Activated naive CD8-positive, alpha-beta T cell treated with anti-CD3 and anti-CD28 coated beads for 36 hours (primary cell): Measurements from ENCODE around the gene ACP4. TPM values are rescaled to one million over a fixed set of nuclear protein-coding genes. Genes with fewer than 3 reads are reported as not detected.
"Not testable (repeated sequence)": the region's sequence is repeated elsewhere in the genome, so short reads cannot be mapped to it uniquely, and the experiment has no call there.

Source experiments
- DNase-seq: peaks from one replicate; pipeline ENCODE4 v3.0.0; 2021
- H3K27ac Mint-ChIP-seq: one replicate; pipeline ENCODE4 v1.8.0; 2022; ENCODE audit warnings: mild to moderate bottlenecking, moderate library complexity, mixed read lengths
- H3K27me3 Mint-ChIP-seq: one replicate; pipeline ENCODE4 v1.8.0; 2022; ENCODE audit warnings: mild to moderate bottlenecking, mixed read lengths
- H3K36me3 Mint-ChIP-seq: one replicate; pipeline ENCODE4 v1.8.0; 2021; ENCODE audit warnings: mild to moderate bottlenecking, mixed read lengths
- H3K4me1 Mint-ChIP-seq: one replicate; pipeline ENCODE4 v1.8.0; 2021; ENCODE audit warnings: mixed read lengths
- H3K4me3 Mint-ChIP-seq: one replicate; pipeline ENCODE4 v1.8.0; 2022; ENCODE audit warnings: mild to moderate bottlenecking, moderate library complexity, mixed read lengths
- H3K9me3 Mint-ChIP-seq: one replicate; pipeline ENCODE4 v1.8.0; 2022; ENCODE audit warnings: mixed read lengths
- total RNA-seq, 2 experiments: library from RNA; stranded (reverse); gene quantifications; one replicate each; pipeline ENCODE4 v1.2.3, GENCODE V29; 2021

ACP4 gene
- total RNA-seq, 2 experiments from 2014 or later, result not detected

DNA sequence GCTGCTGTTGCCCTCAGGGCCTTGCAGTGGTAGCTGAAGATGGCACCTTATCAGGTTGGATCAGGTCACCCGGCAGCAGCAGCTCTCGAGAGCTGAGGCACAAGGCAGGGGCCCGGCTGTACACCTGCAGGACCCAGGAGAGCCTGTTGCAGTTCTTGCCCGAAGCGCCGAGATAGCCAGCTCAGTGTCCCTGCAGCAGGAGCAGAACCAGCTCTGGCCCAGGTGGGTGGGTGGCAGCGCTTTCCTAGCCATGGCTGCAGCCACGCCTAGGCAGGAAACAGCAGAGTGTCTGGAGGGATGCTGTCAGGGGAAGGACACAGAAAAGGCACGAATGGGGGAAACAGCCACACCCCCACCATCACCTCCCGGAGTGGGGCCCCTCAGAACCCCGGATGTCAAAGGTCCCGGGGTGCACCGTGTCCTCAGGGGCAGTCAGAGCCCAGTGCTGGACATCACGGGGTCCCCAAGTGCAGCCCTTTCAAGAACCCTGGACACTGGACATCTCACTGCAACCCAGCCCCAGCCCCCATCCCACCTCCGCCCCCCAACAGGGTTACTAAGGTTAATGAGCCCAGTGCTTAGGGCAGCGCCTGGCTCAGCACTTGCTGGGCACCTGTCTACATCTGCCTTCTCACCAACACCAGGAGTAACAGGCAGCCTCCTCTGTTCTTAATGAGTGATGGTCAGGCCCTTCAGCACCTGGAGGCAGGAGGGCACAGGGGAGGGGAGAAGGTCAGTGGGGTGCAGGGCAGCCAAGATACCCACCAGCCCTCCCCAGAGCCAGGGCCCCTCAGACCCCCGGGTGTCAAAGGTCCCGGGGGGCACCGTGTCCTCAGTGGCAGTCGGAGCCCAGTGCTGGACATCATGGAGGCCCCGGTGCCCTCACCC, 8.7 kb downstream of the ACP4 start:
- peaks cover 4% of the 10 kb centered on the region for H3K27me3 Mint-ChIP-seq
- peaks cover 34% of the 10 kb centered on the region for H3K4me1 Mint-ChIP-seq
- no peaks in the 10 kb centered on the region for H3K9me3 Mint-ChIP-seq
- H3K36me3 Mint-ChIP-seq, result peaks cover 54% of the 10 kb centered on the region
- no peak overlapping the region for H3K27ac Mint-ChIP-seq
- DNase-seq, result no peak
- H3K4me3 Mint-ChIP-seq, result no peak overlapping the region

DNA sequence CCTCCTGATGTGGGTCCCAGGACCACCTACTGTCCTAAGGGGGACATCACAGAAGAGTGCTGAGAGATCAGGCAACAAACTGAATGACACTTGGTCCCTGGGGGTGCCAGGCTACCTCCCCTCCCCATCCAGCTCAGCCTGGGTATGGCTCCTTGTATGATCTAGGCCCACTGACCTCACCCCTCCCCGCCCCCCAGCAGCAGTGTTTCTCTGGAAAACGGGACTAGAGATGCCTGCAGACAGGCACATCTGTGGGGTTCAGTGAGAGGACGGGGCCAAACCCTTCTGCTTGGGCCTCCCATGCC, 9.3 kb downstream of the ACP4 start:
- Mint-ChIP-seq H3K9me3 (no peaks in the 10 kb centered on the region), H3K4me1 (peaks cover 30% of the 10 kb centered on the region), H3K36me3 (peaks cover 58% of the 10 kb centered on the region), H3K27ac (no peak overlapping the region), H3K4me3 (no peak overlapping the region), H3K27me3 (peaks cover 7% of the 10 kb centered on the region)
- no peak for DNase-seq

DNA sequence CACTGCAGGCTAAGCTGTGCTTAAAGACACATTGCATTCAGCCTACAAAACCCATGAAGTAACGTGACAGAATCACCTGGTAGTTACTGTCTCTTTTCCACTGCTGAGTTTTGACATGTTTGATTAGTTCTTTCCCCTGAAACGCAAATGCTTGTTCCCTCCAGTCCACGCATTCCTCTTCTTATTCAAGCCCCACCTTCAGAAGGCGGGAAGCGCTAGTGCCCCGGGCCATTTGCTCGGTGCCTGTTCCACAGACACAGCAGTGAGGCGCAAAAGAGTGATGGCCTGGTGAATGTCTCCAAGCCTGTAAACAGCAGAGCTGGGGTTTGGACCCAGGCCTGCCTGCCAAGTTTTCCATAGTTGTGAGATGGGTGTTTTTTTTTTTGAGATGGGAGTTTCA, 10.9 kb downstream of the ACP4 start:
- no peak for DNase-seq
- Mint-ChIP-seq H3K36me3 (peaks cover 57% of the 10 kb centered on the region), H3K9me3 (no peaks in the 10 kb centered on the region), H3K4me3 (peak overlapping the region; percentile 92), H3K27ac (peak overlapping the region; percentile 62), H3K27me3 (peaks cover 3% of the 10 kb centered on the region), H3K4me1 (peaks cover 35% of the 10 kb centered on the region)

DNA sequence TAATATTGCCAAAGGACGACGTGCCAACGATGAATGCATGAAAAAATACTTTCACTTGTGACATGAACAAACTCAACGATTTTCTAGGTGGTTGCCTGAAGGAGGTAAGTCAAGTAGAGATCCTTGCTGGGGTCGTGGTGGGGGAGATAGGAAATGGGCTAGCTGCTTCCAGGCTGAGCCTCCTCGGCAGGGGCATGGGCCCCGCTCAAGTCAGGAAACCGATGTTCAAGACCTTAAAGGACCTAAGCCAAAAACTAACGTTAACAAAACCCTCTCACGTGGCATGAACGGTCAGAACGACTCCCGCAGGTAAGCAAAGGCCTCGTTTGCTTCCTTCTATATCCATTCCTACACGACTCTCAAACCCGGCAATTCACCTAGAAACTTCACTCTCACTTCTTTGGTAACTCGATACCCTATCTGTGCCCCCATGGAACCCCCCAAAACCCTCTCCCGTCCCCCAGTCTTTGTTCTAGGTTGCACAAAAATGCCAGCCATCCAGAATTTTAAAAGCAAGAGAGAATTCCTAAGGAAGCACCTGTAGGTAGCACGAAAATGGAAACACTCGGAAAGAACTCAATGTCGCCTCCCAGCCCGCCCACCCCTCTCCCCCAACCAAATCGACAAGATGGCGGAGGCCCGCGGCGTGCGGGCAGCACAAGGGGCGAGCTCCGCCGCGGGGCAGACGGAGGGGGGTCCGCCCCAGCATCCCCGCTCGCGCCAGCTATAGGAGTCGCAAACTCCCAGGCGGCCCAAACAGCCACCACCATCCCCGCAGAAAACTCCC, 13.6 kb downstream of the ACP4 start:
- H3K4me1 Mint-ChIP-seq, result peaks cover 36% of the 10 kb centered on the region
- peak; percentile 52 for DNase-seq
- peaks cover 51% of the 10 kb centered on the region for H3K36me3 Mint-ChIP-seq
- no peaks in the 10 kb centered on the region for H3K9me3 Mint-ChIP-seq
- peak overlapping the region; percentile 92 for H3K4me3 Mint-ChIP-seq
- H3K27me3 Mint-ChIP-seq, result peaks cover 3% of the 10 kb centered on the region
- peak overlapping the region; percentile 98 for H3K27ac Mint-ChIP-seq

DNA sequence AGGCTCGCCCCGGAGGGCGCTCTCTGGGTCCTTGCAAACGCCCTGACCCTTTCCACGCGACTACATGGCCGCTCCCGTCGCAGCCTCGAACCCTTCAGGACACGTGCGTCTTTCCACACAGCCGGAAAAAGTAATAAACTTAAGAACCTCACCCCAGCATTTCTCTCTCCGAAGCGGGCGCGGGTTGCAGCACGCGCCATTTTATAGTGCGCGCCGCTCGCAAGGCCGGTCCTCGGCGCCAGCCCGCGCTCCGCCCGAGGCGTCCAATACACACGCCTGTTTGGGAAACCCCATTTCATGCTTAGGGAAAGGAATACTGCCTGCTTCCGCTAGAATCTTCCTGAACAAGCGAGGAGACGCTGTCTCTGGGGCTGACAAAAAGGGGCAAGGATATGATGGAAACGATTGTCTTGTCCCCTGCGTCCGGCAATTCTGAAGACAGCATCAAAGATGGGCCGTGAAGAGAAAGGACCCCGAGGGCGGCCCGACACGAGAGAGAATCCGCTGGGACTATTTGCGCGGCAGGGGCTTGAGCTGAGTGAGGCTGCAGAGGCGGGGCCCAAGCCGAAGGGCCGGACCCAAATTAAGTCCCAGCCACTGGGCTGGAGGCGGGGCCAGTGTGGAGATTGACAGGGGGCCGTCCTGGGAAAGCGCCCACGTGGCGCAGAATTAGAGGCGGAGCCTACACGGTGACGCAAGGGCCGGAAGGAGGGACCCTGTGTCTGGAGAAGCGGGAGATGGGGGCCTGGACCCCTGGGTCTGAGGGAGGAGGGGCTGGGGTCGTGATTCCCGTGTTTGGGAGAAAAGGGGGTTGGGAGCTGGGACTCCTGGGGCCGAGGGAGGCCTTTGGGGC, 14.4 kb downstream of the ACP4 start:
- no peaks in the 10 kb centered on the region for H3K9me3 Mint-ChIP-seq
- peaks cover 3% of the 10 kb centered on the region for H3K27me3 Mint-ChIP-seq
- H3K4me1 Mint-ChIP-seq, result peaks cover 36% of the 10 kb centered on the region
- peak overlapping the region; percentile 92 for H3K4me3 Mint-ChIP-seq
- peaks cover 48% of the 10 kb centered on the region for H3K36me3 Mint-ChIP-seq
- DNase-seq, result peak; percentile 99
- H3K27ac Mint-ChIP-seq, result peak overlapping the region; percentile 98

DNA sequence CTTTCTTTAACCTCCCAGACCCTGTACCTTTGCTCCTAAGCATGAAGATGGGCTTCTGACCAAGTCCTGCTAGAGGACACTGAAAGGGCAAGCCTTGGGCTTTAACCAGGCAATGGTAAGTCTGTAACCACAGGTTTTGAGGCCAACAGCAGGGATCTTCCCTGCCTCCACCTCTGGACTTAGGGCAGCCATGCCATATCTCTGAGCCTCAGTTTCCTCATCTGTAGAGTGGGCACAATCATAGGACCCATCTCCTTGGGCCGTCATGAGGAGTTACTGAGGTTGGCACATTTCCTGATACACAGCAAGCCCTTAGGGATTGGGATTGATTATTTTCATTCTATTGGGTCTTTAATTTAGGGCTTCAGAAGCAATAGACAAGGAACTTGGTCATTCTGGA, 18.6 kb downstream of the ACP4 start:
- Mint-ChIP-seq H3K4me1 (peaks cover 10% of the 10 kb centered on the region), H3K36me3 (peaks cover 8% of the 10 kb centered on the region), H3K27me3 (peaks cover 8% of the 10 kb centered on the region), H3K4me3 (no peak overlapping the region), H3K27ac (no peak overlapping the region), H3K9me3 (no peaks in the 10 kb centered on the region)
- no peak for DNase-seq

DNA sequence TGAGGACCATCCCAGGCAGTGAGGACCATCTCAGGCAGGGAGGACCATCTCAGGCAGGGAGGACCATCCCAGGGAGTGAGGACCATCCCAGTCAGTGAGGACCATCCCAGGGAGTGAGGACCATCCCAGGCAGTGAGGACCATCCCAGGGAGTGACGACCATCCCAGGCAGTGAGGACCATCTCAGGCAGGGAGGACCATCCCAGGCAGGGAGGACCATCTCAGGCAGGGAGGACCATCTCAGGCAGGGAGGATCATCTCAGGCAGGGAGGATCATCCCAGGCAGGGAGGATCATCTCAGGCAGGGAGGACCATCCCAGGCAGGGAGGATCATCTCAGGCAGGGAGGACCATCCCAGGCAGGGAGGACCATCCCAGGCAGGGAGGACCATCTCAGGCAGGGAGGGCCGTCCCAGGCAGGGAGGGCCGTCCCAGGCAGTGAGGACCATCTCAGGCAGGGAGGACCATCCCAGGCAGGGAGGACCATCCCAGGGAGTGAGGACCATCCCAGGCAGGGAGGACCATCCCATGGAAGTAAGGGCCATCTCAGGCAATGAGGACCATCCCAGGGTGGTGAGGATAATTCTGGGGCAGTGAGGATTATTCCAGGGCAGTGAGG, 21.5 kb downstream of the ACP4 start:
- DNase-seq, H3K4me1 Mint-ChIP-seq, H3K36me3 Mint-ChIP-seq, H3K27ac Mint-ChIP-seq, H3K4me3 Mint-ChIP-seq, H3K9me3 Mint-ChIP-seq: not testable (repeated sequence)
- H3K27me3 Mint-ChIP-seq, result peaks cover 31% of the 10 kb centered on the region

DNA sequence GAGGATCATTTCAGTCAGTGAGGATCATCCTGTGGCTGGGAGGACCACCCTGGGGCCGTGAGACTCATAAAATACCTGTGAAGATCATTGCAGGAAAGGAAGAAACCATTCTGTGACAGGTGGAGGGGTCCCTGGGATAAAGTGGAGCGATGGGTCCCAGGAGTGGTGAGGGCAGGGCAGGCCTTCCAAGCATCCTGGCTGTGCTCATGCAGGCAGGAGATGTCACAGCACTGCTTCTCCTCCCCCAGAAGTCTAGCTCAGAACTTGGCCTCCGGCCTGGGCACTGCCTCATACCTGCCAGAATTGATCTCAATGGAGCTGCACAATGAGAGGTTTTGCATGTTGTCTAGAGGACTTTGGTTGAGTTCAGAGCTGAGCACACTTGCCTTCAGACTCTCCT, 22.3 kb downstream of the ACP4 start:
- Mint-ChIP-seq H3K27me3 (peaks cover 38% of the 10 kb centered on the region), H3K36me3 (peaks cover 1% of the 10 kb centered on the region), H3K4me3 (no peak overlapping the region), H3K9me3 (peaks cover 3% of the 10 kb centered on the region), H3K27ac (no peak overlapping the region), H3K4me1 (peaks cover 11% of the 10 kb centered on the region)
- DNase-seq, result no peak

DNA sequence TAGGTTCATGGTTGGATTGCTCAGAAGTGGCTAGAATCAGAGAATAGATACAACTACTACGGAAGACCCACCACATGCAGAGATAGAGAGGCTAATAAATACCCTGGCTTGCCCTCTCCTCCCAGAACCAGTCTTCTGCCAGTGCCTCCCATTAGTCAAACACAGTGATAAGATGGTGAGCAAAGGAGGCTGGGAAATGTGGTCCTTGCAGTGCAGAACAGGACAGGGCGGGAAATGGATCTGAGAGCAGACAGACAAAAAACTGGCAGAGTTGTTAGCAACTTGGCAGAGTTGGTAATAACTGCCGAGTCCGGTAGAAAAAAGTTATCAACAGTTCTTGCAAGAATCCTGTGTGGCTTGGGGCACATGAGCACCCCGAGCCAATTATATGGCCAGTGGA, 24.7 kb downstream of the ACP4 start:
- Mint-ChIP-seq H3K36me3 (peaks cover 2% of the 10 kb centered on the region), H3K4me3 (no peak overlapping the region), H3K27ac (no peak overlapping the region)

DNA sequence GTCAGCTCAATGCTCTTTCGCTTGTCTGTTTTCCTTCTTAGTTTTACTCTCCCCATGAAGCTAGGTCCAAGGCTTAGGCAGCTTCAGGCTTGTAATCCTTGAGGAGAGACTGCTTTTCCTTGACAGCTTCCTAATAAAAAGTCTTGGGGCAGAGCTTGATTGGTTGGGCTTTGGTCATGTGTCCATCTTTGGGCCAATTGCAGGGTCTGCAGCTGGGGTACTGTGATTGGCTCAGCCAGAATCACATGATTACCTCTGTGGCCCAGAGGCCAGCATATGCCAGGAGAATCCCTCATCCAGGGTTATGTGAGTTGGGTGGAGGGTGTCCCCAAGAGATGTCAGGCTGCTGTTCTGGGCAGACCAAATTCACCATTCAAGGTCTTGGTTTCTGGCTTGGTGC, 25.2 kb downstream of the ACP4 start:
- H3K4me1 Mint-ChIP-seq, result peaks cover 31% of the 10 kb centered on the region
- peaks cover 64% of the 10 kb centered on the region for H3K27me3 Mint-ChIP-seq
- H3K9me3 Mint-ChIP-seq, result peaks cover 3% of the 10 kb centered on the region
- H3K27ac Mint-ChIP-seq, result no peak overlapping the region
- H3K4me3 Mint-ChIP-seq, result no peak overlapping the region
- H3K36me3 Mint-ChIP-seq, result peaks cover 2% of the 10 kb centered on the region
- DNase-seq, result no peak

More for the DNA sequence above, 24.7 kb downstream of the ACP4 start:
- Mint-ChIP-seq H3K27me3 (peaks cover 59% of the 10 kb centered on the region), H3K9me3 (peaks cover 3% of the 10 kb centered on the region), H3K4me1 (peaks cover 26% of the 10 kb centered on the region)
- no peak for DNase-seq

DNA sequence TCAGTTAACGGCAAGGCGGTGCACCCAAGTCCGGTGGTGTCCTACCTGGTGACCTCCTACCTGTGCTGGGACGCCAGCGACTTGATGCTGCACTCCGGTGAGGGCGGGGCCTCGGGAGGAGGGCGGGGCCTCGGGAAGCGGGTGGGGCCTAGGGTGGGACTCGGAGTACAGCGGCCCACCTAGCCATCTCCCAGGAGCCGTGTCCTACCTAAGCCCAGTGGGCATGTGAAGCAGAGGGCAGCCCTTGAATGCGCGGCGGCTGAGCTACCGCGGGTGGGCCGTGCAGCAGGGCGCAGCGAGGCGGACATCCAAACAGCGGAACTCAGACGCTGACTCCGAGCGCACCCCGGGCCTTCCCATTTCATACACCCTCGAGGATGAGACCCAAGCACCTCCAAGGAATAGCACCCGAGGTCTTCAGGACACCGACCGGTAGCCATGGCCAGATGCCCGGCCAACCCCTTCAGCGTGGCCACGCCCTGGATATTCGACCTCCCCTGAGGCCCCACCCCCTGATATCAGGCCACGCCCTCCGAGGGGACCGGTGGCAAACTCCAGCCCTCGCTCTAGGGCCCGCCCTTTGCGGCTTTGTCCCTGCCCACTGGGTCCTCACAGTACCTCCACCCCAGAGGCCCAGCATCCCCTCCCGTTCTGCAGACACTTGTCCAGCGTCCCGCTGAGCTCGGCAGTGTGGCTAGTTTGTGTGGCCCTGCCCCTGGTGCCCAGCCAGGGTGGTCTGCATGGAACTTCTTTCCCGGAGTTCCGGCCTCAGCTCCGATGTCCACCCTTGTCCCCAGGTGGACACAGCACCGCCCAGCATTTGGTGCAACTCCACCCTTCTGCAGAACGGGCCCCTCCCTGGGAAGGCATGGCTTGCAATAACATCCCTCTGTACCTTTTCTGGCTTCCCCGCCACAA, 28.0 kb downstream of the ACP4 start:
- Mint-ChIP-seq H3K27me3 (peaks cover 87% of the 10 kb centered on the region), H3K4me1 (peaks cover 38% of the 10 kb centered on the region), H3K36me3 (peaks cover 2% of the 10 kb centered on the region), H3K4me3 (peak overlapping the region; percentile 70), H3K27ac (no peak overlapping the region), H3K9me3 (peaks cover 3% of the 10 kb centered on the region)
- peak; percentile 62 for DNase-seq

DNA sequence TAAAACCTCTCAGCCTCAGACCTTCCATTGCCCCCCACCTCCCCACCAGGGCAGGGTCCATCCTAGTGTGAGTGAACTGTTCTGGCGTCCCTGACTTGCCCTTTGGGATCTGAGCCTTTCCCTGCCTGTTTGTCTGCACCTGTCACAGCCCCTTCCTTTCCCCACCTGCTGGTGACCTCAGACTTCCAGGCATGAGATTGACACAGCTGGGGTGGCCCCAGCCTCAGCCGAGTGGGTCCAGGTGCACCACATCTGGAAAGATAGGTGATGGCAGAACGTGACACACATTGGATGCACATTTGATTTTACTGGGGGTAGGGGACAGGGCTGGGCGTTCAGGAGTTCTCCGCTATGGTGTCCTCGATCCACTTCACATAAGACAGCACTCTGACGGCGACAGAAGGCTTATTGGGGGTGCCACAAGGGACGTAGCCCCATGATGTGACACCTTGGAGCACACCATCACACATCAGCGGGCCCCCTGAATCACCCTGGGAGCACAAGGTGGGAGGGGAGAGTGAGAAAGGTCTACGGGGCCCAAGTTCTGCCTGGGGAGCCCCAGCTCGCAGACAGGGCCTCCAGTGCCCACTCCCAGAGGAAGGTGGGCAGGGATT, 28.8 kb downstream of the ACP4 start:
- peaks cover 90% of the 10 kb centered on the region for H3K27me3 Mint-ChIP-seq
- no peak overlapping the region for H3K4me3 Mint-ChIP-seq
- H3K36me3 Mint-ChIP-seq, result peaks cover 2% of the 10 kb centered on the region
- H3K4me1 Mint-ChIP-seq, result peaks cover 38% of the 10 kb centered on the region
- no peak for DNase-seq
- H3K27ac Mint-ChIP-seq, result no peak overlapping the region
- H3K9me3 Mint-ChIP-seq, result peaks cover 3% of the 10 kb centered on the region

DNA sequence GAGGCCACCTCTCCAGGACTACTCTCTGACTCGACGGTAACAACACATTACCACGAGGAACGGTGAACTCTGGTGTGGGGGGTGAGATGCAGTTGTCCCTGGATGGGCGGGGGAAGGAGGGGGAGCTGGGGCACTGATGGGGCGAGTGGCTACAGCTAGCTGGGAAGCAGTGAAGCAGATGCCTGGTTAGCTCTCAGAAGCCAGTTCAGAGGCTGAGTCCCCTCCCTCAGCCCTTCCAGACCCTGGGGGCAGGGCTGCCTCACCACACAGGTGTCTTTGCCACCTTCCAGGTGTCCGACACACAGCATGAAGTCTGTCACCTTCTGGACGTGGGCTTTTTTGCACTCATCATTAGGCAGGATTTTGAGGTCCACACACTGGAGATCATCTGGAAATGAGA, 29.4 kb downstream of the ACP4 start:
- peaks cover 90% of the 10 kb centered on the region for H3K27me3 Mint-ChIP-seq
- no peak for DNase-seq
- no peak overlapping the region for H3K4me3 Mint-ChIP-seq
- peaks cover 2% of the 10 kb centered on the region for H3K36me3 Mint-ChIP-seq
- H3K4me1 Mint-ChIP-seq, result peaks cover 38% of the 10 kb centered on the region
- H3K9me3 Mint-ChIP-seq, result peaks cover 3% of the 10 kb centered on the region
- no peak overlapping the region for H3K27ac Mint-ChIP-seq
